Measurements from ENCODE around the gene IZUMO1. TPM values are rescaled to one million over a fixed set of nuclear protein-coding genes. Genes with fewer than 3 reads are reported as not detected.

The IZUMO1 gene
- total and polyA plus RNA-seq, 9 of the 15 experiments (the other 6 are each of a cell fraction or from before 2014, with no cell fraction given): 0.14 to 2.1 (median 0.73) TPM

DNA sequence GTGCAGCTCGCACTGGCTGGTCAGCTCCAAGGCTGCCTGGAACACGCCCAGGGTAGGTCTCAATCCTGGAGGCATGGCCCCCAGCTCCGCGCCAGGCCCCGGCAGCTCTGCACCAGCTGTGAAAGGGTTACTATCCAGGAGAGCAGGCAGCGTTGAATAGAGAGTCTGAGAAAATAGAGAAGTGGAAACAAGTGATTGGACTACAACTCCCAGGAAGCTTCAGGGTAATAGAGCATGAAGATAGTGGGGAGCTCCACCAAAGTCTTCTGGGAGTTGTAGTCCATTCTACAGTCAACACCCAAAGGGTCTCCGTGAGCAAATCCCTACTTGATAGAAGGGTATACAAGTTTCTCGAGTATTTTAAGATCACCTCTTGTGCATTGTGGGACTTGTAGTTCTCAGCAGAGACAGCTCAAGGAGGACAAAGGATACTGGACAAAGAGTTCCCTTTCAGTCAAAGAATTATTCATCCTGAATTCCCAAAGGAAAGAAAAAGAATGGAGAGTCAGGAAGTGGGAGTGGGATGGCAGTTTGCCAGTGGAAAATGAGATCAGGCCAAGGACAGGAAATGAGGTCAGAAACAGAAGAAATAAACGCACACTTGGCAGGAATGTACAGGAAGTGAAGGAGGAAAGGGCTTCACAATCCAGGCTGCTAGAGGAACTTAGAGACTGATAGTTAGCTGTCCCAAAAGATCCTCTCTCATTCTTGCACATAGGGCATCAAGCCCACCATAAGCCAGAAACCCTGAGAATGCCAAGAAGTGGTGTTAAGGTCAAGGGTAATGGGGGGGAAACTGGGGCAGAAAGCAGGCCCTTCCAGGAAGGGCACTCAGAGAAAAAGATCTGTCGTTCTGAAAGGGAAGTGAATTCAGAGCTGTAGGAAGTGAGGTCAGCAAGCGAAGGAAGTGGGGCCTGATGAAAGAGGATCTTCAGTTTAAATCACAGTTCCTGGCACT is 21.6 kb downstream of the IZUMO1 start (continued):
- TF ChIP-seq REST (IDR thresholded peaks at IDR 0.05; ENCODE audit: borderline replicate concordance) (no peak), REST (CRISPR knock-in tag; IDR thresholded peaks at IDR 0.05; ENCODE audit: low read depth) (no peak), WHSC1 (IDR thresholded peaks at IDR 0.05; ENCODE audit: low read length) (no peak), CREB1 (IDR thresholded peaks at IDR 0.05) (peak; percentile 73), CREB1 (CRISPR knock-in tag; IDR thresholded peaks at IDR 0.05) (peak; percentile 66), PHF20 (IDR thresholded peaks at IDR 0.05; ENCODE audit: partially characterized antibody) (peak; percentile 71), ATF1 (CRISPR knock-in tag; IDR thresholded peaks at IDR 0.05) (no peak), ATF1 (tag; IDR thresholded peaks at IDR 0.05) (peak; percentile 77), PHB (CRISPR knock-in tag; IDR thresholded peaks at IDR 0.05) (no peak), CBX8 (IDR thresholded peaks at IDR 0.05; ENCODE audit: borderline replicate concordance, extremely low read depth, low read depth, low read length, poor library complexity, severe bottlenecking) (no peak), CBX2 (IDR thresholded peaks at IDR 0.05; ENCODE audit: insufficient read depth, low read length, poor library complexity, severe bottlenecking) (no peak), ATF7 (IDR thresholded peaks at IDR 0.05) (peak; percentile 79), PHF8 (IDR thresholded peaks at IDR 0.05; ENCODE audit: borderline replicate concordance, low read length) (peak; percentile 39; the same call in 1 of the 2 replicates), NFATC3 (IDR thresholded peaks at IDR 0.05) (no peak), ZNF707 (CRISPR knock-in tag; conservative IDR thresholded peaks at IDR 0.05) (no peak)
- TF ChIP-seq, protein P1, sequence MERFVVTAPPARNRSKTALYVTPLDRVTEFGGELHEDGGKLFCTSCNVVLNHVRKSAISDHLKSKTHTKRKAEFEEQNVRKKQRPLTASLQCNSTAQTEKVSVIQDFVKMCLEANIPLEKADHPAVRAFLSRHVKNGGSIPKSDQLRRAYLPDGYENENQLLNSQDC (CRISPR knock-in tag; IDR thresholded peaks at IDR 0.05): no peak
- TF ChIP-seq, protein P2, sequence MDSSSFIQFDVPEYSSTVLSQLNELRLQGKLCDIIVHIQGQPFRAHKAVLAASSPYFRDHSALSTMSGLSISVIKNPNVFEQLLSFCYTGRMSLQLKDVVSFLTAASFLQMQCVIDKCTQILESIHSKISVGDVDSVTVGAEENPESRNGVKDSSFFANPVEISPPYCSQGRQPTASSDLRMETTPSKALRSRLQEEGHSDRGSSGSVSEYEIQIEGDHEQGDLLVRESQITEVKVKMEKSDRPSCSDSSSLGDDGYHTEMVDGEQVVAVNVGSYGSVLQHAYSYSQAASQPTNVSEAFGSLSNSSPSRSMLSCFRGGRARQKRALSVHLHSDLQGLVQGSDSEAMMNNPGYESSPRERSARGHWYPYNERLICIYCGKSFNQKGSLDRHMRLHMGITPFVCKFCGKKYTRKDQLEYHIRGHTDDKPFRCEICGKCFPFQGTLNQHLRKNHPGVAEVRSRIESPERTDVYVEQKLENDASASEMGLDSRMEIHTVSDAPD (CRISPR knock-in tag; IDR thresholded peaks at IDR 0.05): no peak
